SK-N-SH treated with all-trans-retinoic acid at 6 μM for 48 hours (cell line): ENCODE results near the gene CNP.

Source experiments
- ATAC-seq: fragments of 200-7000 bp; cut with Tn5 transposase; 3 replicates; pipeline ENCODE4 v1.9.1; 2020; ENCODE audit warnings: mild to moderate bottlenecking, moderate library complexity
- ARNTL ChIP-seq: fragments of 450-650 bp; formaldehyde crosslinking; IDR thresholded peaks from 2 replicates; pipeline ENCODE4 v1.5.0; 2020; ENCODE audit warnings: low read depth, mild to moderate bottlenecking, moderate library complexity, borderline replicate concordance
- BACH2 ChIP-seq: fragments of 250-450 bp; sonication (Bioruptor Pico); IDR thresholded peaks from 2 replicates; pipeline ENCODE4 v1.9.0; 2021; ENCODE audit warnings: mild to moderate bottlenecking, borderline replicate concordance
- CREB5 ChIP-seq: fragments of 250-450 bp; sonication (Bioruptor Pico); IDR thresholded peaks from 2 replicates; pipeline ENCODE4 v1.5.1; 2020; ENCODE audit warnings: low read depth, mild to moderate bottlenecking, moderate library complexity
- CSDC2 ChIP-seq: fragments of 250-450 bp; sonication (Bioruptor Pico); IDR thresholded peaks from 2 replicates; pipeline ENCODE4 v1.5.0; 2020; ENCODE audit warnings: mild to moderate bottlenecking, moderate library complexity
- GLIS3 ChIP-seq: fragments of 250-450 bp; sonication (Bioruptor Pico); IDR thresholded peaks from 2 replicates; pipeline ENCODE4 v1.5.0; 2020; ENCODE audit warnings: mild to moderate bottlenecking, moderate library complexity
- ISL1 ChIP-seq: fragments of 250-450 bp; sonication (Bioruptor Pico); IDR thresholded peaks from 2 replicates; pipeline ENCODE4 v2.1.2; 2022; ENCODE audit warnings: mild to moderate bottlenecking, moderate library complexity
- OSR1 ChIP-seq: fragments of 250-450 bp; sonication (Bioruptor Pico); IDR thresholded peaks from 2 replicates; pipeline ENCODE4 v1.8.0; 2022; ENCODE audit warnings: moderate library complexity, mild to moderate bottlenecking, inconsistent platforms
- PATZ1 ChIP-seq: fragments of 250-450 bp; sonication (Bioruptor Pico); IDR thresholded peaks from 2 replicates; pipeline ENCODE4 v1.8.0; 2020; ENCODE audit warnings: mild to moderate bottlenecking, moderate library complexity, borderline replicate concordance
- PPARA ChIP-seq: fragments of 250-450 bp; sonication (Bioruptor Pico); IDR thresholded peaks from 2 replicates; pipeline ENCODE4 v1.5.0; 2020; ENCODE audit warnings: mild to moderate bottlenecking, borderline replicate concordance
- RARB ChIP-seq: fragments of 250-450 bp; sonication (Bioruptor Pico); IDR thresholded peaks from 2 replicates; pipeline ENCODE4 v1.8.0; 2021; ENCODE audit warnings: mild to moderate bottlenecking, moderate library complexity
- SNAI2 ChIP-seq: fragments of 250-450 bp; sonication (Bioruptor Pico); IDR thresholded peaks from 2 replicates; pipeline ENCODE4 v1.5.0; 2020; ENCODE audit warnings: mild to moderate bottlenecking, moderate library complexity
- TCF4 ChIP-seq: fragments of 250-450 bp; sonication (Bioruptor Pico); IDR thresholded peaks from 2 replicates; pipeline ENCODE4 v1.8.0; 2021; ENCODE audit warnings: mild to moderate bottlenecking, moderate library complexity, borderline replicate concordance
- TOX ChIP-seq: fragments of 250-450 bp; sonication (Bioruptor Pico); IDR thresholded peaks from 2 replicates; pipeline ENCODE4 v1.8.0; 2021; ENCODE audit warnings: mild to moderate bottlenecking, moderate library complexity, borderline replicate concordance
- TSHZ2 ChIP-seq: fragments of 250-450 bp; sonication (Bioruptor Pico); IDR thresholded peaks from 2 replicates; pipeline ENCODE4 v1.5.0; 2020; ENCODE audit warnings: mild to moderate bottlenecking, moderate library complexity
- ZC3H10 ChIP-seq: fragments of 250-450 bp; sonication (Bioruptor Pico); IDR thresholded peaks from 2 replicates; pipeline ENCODE4 v1.5.1; 2021; ENCODE audit warnings: mild to moderate bottlenecking, moderate library complexity
- ZFP3 ChIP-seq: fragments of 250-450 bp; sonication (Bioruptor Pico); IDR thresholded peaks from 2 replicates; pipeline ENCODE4 v1.5.0; 2020; ENCODE audit warnings: mild to moderate bottlenecking, moderate library complexity
- ZFP30 ChIP-seq: fragments of 450-650 bp; formaldehyde crosslinking; IDR thresholded peaks from 2 replicates; pipeline ENCODE4 v1.5.0; 2022; ENCODE audit warnings: mild to moderate bottlenecking, moderate library complexity
- ZNF565 ChIP-seq: fragments of 450-650 bp; formaldehyde crosslinking; conservative IDR thresholded peaks from 2 replicates; pipeline ENCODE4 v1.5.0; 2020; ENCODE audit warnings: low read depth, mild to moderate bottlenecking, moderate library complexity
- TF ChIP-seq, protein P1 (sequence below): fragments of 250-450 bp; sonication (Bioruptor Pico); IDR thresholded peaks from 2 replicates; pipeline ENCODE4 v1.8.0; 2021; ENCODE audit warnings: low read depth, mild to moderate bottlenecking, moderate library complexity, borderline replicate concordance

The CNP gene

GRCh38 chr17:41939693-41940090 is 26.9 kb upstream of the CNP start:
- TF ChIP-seq ZC3H10 (CRISPR knock-in tag) (no peak), TCF4 (CRISPR knock-in tag) (no peak)
- no peak for ATAC-seq

DNA sequence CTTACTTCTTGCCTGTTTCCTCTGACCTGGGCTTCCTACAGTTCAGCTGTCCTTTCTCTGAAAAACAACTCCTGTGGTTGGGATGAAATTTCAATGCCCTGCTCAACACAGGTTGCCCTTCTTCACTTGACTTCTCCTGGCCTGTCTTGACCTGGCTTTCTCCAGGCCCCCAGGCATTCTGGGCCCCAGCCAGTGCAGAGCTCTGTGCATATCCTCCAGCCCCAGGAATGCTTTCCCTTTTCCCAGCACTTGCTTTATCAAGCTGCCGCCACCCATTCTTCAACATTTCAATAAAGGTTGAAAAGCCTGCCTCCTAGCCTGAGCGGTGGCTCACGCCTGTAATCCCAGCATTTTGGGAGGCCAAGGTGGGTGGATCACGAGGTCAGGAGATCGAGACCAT is 25.4 kb upstream of the CNP start:
- ATAC-seq = no peak
- no peak for TF ChIP-seq ISL1 (CRISPR knock-in tag)
- no peak for TF ChIP-seq PATZ1 (CRISPR knock-in tag)
- TF ChIP-seq PPARA (CRISPR knock-in tag) = no peak
- TF ChIP-seq ZFP30 (CRISPR knock-in tag) = no peak
- TF ChIP-seq OSR1 = no peak
- no peak for TF ChIP-seq GLIS3 (CRISPR knock-in tag)
- TF ChIP-seq SNAI2 (CRISPR knock-in tag) = no peak
- no peak for TF ChIP-seq TSHZ2
- TF ChIP-seq ARNTL (CRISPR knock-in tag) = no peak

GRCh38 chr17:41942626-41943373 is 23.8 kb upstream of the CNP start:
- no peak for ATAC-seq
- TF ChIP-seq TOX (no peak), ZFP3 (CRISPR knock-in tag) (no peak), TSHZ2 (no peak), CSDC2 (CRISPR knock-in tag) (no peak), RARB (CRISPR knock-in tag) (no peak), BACH2 (CRISPR knock-in tag) (no peak), ZNF565 (CRISPR knock-in tag) (no peak)
- TF ChIP-seq, protein P1, sequence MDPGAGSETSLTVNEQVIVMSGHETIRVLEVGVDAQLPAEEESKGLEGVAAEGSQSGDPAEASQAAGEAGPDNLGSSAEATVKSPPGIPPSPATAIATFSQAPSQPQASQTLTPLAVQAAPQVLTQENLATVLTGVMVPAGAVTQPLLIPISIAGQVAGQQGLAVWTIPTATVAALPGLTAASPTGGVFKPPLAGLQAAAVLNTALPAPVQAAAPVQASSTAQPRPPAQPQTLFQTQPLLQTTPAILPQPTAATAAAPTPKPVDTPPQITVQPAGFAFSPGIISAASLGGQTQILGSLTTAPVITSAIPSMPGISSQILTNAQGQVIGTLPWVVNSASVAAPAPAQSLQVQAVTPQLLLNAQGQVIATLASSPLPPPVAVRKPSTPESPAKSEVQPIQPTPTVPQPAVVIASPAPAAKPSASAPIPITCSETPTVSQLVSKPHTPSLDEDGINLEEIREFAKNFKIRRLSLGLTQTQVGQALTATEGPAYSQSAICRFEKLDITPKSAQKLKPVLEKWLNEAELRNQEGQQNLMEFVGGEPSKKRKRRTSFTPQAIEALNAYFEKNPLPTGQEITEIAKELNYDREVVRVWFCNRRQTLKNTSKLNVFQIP (CRISPR knock-in tag) = no peak

DNA sequence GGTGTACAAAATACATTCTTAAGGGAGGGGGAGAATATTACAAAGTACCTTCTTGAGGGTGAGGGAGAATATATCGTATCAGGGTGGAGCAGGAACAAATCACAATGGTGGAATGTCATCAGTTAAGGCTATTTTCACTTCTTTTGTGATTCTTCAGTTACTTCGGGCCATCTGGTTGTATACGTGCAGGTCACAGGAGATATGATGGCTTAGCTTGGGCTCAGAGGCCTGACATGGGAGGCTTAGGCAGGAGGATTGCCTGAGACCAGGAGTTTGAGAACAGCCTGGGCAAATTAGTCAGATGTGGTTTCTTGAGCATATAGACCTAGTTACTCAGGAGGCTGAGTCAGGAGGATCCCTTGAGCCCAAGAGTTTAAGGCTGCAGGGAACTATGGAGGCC is 23.1 kb upstream of the CNP start:
- ATAC-seq = no peak
- TF ChIP-seq RARB (CRISPR knock-in tag) (no peak), SNAI2 (CRISPR knock-in tag) (no peak), ARNTL (CRISPR knock-in tag) (no peak), ZNF565 (CRISPR knock-in tag) (no peak), OSR1 (no peak), BACH2 (CRISPR knock-in tag) (no peak), TOX (no peak), ZFP3 (CRISPR knock-in tag) (no peak), GLIS3 (CRISPR knock-in tag) (no peak), PPARA (CRISPR knock-in tag) (no peak), CREB5 (CRISPR knock-in tag) (no peak), TSHZ2 (no peak)
- TF ChIP-seq, protein P1 (CRISPR knock-in tag) = no peak
